WTC11 (cell line): ENCODE data around the gene NECTIN4.

ENCODE experiments used
- CTCF ChIP-seq: fragments of 200-600 bp; IDR thresholded peaks from 2 replicates; pipeline ENCODE4 v1.8.0; 2022; ENCODE audit warnings: antibody characterized with exemption
- E2F1 ChIP-seq: sonication (generic); formaldehyde crosslinking; IDR thresholded peaks from 2 replicates; pipeline ENCODE4 v1.8.0; 2022; ENCODE audit warnings: mild to moderate bottlenecking, missing genetic modification reagents
- ZNF532 ChIP-seq: fragments of 250-450 bp; sonication (Bioruptor Pico); IDR thresholded peaks from 2 replicates; pipeline ENCODE4 v1.9.0; 2021; ENCODE audit warnings: mild to moderate bottlenecking, borderline replicate concordance

GRCh38 chr1:161072751-161073449 lies 16.5 kb downstream of the NECTIN4 start:
- TF ChIP-seq CTCF = no peak
- no peak for TF ChIP-seq E2F1
- no peak for TF ChIP-seq ZNF532
